RPMI8226 (cell line): ENCODE data around the gene EMP3.

Experiments
- DNase-seq: peaks from one replicate; pipeline ENCODE4 v3.0.0-alpha.2; 2015

The EMP3 gene

DNA sequence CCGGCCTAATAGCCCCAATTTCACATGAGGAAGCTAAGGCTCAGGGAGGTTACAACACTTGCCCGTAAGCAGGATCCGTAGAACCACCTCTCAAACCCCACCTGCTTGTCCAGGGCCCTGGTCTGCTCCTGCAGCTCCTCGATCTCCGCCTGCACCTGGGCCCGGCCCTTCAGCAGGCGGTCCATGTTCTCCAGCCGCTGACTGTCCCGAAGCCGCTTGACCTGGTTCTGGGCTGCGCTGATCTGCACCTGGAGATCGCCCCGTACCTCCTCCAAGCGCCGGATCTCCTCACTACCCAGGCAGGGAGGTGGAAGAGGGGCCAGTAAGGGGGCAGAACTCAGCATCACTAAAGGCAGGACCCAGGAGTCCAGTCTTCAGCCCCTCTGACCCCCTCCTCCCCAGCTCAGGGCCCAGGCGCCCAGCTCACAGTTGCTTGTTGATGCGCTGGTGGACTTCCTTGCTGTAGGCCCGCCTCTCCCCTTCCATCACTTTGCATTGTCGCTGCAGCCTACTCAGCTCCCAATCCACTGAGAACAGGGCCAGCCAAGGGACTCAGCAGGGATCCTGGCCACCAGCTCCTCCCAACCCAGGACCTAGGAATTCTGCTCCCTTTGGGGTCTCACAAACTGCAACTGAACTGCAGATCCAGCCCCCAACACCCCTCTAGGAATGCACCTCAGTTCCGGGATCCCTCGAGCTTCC, 6.9 kb upstream of the EMP3 start:
- no peak for DNase-seq

DNA sequence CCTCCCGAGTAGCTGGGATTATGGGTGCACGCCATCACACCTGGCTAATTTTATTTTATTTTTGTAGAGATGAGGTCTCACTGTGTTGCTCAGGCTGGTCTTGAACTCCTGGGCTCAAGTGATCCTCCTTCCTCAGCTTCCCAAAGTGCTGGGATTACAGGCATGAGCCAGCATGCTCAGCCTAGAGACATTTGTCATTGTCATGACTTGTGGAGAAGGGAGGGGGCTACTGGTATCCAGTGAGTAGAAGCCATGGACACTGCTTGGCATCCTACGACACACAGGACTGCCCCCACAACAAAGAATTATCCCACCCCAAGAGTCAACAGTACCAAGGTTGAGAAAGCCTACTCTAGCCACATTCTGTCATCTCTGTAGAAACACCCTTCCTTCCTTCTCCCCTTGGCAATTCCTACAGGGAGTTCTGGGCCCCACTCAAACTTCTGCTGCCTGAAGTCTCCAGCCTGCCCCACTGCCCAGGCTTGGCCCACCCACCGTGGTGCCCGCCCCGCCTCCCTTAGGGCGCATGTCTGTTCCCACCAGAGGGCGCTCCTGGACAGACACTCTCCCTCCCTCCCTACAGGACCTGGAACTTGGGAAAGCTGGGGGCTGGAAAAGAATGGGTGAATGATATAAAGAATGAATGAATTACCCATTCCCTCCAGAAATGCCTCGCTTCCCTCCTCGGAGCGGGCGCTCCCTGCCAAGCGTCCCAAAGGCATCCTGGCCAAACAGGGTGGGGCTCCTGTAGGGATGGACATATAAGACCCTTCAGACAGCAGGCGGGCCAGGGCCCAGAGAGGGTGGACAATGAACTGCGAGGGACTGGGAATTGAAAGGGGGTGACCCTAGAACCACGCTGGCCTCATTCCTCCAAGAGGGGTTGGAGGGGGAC, 5.5 kb upstream of the EMP3 start:
- DNase-seq = peak; percentile 66

DNA sequence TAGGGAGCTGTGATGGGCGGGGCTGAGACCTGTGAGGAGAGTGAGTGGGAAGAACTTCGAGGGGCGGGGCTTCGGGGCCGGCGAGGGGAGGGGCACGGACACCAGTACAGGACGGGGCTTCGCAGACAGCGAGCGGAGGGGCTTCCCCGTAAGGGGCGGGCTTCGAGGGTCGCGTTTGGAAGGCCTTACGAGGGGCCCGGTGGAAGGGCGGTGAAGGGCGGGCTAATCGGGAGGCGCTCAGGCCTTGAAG, 4.1 kb upstream of the EMP3 start:
- DNase-seq = peak; percentile 92

DNA sequence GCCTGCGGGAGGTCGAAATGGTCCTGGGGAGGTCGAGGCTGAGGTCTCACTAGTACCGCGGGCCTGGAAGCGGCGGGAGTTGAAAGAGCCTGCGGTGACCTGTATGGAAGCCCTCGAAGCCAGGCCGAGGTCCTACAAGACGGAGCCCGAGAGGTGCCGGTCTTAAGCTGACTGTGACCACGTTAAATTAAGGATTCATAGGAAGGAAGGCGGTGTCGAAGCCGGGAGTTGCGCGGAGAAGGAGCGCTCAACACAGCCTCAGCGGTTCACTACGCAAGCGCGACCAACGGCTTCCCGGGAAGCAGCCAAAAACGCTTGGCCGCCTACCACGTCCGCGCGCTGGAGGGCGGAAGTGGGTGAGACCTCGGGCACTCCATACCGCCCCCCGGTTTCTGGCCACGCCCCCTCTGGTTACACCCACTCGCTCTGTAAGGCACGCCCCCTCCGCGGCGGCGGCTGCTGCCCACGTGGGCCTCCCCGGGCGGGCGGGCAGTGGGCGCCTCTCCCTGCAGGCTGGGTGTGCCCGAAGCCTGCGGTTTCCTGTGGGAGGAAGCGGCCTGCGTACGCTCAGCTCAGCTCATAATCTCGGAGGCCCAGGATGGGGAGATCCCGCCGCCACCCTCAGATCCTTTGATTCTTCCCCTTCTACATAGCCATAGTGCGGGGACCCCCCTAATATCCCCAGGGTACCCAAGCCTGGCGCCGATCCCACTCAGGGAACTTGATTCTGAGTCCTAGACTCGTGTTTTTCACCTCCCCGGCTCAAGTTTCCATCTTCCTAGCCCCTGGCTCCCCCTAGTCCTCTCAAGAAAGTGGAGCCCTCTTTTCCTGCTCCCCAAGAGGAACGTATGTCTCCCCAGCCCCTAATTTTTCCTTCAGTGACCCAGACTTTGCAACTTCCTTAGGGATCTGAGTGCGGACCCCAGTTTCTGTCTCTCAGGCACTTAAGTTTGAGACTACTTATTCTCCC, 3.4 kb upstream of the EMP3 start:
- DNase-seq = peak; percentile 97

DNA sequence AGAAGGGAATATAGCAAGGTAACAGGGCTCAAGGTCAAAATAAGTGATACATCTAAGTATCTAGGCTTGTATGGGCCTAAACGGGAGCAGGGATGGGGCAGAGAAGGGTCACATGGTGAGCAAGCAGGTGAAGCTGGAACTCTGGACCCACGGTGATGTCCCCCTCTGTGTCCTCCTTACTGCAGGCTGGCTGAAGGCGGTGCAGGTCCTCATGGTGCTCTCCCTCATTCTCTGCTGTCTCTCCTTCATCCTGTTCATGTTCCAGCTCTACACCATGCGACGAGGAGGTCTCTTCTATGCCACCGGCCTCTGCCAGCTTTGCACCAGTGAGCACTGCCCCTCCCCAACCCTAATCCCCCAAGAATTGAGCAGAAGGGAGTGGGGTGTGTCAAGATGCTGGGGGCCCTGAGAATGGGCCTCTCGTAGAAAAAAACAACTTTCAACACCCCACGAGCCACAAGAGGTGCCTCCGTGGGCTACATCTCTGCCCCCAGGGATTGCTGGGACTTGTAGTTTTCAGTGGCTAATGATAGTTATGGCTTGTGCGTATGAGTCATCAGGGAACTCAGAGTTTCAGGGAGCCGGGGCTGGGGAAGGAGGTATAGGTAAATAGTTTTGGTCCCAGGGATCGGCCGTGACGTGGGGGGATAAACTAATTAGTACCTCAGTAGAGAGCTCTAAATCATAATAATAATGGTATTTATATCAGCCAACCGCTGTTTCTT, 4.0 kb downstream of the EMP3 start:
- DNase-seq = peak; percentile 33

DNA sequence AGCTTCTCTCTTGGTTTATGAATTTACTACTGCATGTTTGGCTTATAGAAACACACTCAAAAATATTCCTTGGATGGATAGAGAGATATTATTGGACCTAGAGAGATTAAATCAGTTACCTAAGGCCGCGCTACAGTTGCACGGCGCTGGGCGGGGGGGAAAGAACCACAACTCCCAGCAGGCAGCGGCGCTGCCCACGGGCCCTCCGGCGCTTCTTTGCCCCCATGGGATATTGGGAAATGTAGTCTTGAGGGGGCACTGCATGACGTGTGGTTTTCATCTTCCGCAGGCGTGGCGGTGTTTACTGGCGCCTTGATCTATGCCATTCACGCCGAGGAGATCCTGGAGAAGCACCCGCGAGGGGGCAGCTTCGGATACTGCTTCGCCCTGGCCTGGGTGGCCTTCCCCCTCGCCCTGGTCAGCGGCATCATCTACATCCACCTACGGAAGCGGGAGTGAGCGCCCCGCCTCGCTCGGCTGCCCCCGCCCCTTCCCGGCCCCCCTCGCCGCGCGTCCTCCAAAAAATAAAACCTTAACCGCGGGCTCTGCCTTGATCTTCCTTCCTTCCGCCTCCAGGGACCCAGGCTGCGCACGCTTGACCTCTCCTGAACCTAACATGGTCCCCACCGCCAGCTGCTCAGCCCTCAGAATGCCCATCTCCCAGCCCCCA, 4.8 kb downstream of the EMP3 start:
- DNase-seq = peak; percentile 90

DNA sequence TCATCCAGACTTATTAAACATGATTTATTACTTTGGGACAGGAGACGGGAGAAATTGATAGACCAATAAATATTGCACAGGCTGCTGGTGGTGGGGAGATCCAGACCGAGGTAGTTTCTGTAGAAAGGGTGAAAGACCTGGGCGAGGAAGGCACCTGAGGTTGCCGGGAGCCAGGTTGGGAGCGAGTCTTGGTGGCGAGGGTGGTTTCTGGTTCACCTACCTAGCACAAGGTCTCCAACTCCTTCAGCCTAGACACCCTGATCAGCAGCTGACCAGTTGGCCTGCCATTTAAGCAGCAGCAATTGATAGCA, 7.0 kb downstream of the EMP3 start:
- no peak for DNase-seq

DNA sequence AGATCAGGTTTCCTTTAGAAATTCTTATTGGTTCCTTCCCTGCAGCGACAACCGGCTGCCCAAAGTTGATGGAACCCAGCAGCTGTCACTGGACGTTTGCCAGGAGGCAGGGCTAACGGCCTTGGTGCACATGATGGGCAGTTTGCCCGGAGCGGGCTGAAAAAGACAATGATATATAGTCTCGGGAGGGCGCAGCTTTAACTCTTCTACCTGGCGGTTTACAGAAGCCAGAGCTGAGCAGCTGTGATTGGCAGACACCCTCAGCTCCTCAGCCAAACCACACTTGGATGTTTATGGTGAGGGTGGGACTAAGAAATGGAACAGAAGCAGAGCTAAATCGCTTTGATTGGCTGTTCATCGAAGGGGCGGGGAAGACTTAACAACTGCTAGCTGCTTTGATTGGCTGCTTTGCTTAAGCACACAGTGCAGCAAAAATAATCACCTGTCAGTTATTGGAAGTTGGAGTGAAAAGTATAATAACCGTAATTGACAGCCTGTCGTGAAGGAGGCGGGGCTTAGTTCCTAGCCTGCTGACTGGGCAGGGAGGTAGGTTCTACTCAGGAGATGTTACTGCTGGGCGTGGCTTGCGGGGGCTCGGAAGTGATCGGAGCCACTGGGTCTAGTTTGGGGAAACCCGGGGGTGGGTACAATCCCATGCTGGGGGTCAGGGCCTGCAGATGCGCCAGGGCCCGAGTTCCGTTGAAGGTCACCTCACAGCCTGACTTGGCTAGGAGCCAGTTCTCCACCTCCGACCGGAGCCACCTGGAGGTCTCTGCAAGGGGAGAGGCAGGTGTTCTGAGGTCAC, 7.5 kb downstream of the EMP3 start:
- DNase-seq = peak; percentile 97

DNA sequence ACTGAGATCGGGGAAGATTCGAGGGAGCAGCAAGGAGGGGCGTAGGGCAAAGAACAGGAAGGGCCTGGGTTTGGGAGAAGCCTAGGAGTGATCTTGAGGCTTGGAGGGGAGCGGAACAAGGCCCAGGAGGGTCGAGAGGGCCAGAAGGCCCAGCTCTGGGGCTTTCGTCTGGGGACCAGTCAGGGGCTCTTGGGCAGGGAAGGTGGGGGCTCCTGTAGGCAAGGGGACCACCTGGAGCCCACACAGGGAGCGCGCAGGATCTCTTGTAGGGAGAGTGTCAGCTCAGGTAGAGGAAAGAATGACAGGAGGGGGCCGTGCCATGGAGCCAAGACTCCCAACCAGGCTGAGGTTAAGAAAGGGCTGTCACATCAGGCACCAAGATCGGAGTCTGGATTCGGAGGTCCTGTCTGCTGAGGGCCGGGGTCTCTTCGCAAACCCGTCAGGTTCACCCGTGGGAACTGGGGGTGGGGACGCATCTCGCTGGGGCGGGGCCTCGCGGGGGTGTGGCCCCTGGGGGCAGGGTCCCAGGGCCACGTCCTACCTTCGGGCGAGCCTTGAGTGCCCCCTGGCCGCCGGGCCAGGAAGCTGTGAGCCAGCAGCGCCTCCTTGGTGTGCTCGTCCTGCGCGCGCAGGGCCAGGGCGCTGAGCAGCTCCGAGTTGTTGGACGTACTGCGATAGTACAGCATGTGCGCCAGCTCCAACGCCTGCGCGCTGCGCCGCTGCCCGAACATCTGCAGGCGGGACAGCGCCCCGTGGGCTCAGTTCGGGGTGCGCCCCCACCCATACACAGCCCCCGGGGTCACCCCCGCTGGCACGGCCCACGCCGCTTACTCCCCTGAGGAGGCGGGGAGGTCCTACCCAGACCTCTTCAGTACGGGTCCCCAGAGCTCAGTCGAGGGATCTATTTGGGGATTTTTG, 8.4 kb downstream of the EMP3 start:
- peak; percentile 94 for DNase-seq

DNA sequence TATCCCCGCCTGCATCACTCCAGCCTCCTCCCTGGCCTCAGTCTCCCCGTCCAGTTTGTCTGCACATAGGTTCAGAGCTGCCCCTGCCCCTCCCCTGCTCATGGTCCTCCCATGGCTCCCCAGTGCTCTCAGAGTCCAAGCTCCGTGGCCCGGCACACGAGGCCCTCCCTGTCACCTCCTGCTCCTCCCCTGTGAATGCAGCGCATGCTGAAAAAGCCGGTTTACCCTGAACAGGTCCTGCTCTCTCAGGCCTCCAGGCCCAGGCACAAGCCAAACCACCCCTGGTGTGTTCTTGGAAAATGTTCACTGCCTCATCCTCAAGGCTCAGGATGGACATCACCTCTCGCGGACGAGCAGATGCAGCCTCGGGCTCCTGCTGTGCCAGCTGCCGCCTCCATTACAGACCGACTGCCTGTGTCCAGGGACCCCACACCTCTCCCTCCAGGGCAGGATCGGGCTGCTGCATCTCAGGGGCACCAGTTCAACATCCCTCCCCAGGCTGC, 13.0 kb downstream of the EMP3 start:
- DNase-seq = no peak

DNA sequence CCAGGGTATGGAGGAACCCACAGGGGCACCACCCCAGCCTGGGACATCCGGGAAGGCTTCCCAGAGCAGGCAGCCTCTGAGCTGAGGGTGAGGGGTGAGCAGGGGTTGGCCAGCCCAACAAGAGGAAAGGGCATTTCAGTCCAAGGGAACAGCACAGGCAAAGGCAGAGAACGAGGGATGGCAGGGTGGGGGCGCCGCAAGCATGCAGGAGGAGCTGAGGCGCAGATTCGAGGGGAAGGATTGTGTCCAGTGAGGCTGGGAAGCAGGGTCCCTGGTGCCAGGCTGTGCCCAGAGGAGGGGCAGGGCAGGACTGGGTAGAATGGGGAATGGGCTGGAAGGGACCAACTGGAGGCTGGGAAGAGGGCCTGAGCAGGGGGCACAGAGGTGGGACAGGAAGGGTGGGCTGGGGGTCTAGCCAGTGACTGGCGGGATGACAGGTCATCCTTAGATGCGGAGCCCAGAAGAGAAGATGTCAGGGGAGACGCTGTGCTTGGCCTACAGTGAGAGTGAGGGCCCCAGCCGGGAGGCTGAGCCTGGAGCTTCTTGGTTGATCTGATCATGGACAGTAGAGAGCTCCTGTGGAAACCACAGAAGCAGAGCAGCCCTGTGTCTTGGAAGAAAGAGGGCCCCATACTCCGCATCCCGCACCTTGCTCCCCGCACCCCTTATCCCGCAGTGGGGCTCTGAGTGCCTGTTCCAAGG, 13.6 kb downstream of the EMP3 start:
- no peak for DNase-seq

DNA sequence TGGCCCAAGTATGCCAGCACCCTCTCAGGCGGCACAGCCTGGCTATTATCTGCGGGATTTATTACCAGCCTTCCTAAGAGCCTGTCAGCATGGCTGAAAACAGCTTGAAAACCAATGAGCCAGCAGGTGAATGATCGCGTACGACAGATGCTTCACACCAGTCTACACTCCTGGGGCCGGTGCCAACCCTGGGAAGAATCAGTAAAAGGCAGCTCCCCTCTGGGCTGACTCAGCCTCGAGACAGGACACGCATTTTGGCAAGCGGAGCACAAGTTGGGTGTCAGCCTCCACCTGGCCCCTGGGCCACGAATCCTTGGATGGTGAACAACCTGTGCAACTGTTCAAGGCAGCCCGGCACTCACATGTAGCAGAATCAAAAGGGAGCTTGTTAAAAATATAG, 15.6 kb downstream of the EMP3 start:
- DNase-seq = peak; percentile 14

DNA sequence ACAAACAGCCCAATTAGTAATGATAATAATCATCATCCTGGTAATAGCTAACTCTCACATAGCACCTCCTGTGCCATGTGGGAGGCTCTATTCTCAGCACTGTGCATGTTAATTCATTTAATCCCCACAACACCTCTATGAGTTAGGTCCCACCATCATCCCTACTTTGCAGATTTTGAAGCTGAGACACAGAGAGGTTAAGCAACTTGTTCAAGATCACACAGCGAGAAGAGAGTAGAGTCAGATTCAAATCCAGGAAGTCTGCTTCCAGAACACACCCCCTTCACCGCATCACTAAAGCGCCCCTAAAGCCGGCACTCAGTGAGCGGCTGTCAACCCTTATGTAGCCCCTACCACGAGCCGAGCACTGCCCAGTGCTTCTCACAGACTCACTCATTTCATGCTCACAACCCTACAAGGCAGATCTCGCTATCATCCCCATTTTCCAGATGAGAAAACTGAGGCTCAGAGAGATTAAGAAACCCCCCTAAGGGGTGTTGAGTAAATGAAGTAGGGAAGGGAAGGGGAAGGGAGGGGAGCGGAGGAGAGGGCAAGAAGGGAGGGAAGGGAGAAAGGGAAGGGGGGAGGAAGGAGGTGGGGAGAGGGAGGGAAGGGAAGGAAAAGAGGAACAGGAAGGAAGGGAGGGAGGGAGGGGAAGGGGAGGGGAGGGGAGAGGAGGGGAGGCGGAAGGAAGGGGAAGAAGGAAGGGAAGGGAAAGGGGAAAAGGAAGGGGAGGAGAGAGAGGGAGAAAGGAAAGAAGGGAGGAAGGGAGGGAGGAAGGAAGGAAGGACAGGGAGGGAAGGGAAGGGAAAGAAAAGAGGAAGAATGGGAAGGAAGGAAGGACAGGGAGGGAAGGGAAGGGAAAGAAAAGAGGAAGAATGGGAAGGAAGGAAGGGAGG, 16.4 kb downstream of the EMP3 start:
- no peak for DNase-seq

DNA sequence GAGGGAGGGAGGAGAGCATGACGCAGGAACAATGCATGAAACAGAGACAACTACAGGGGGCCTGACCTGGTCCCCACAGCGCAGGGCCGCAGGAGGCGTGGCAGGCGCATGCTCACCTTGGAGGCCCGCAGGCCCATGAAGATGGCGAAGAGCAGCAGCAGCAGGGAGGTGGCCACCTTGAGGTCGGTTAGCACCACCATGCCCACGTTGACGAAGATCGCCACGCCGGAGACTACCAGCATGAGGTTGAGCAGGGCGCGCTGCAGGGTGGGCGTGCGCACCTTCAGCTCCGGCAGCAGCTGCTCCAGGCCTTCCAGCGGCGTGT, 17.0 kb downstream of the EMP3 start:
- no peak for DNase-seq

DNA sequence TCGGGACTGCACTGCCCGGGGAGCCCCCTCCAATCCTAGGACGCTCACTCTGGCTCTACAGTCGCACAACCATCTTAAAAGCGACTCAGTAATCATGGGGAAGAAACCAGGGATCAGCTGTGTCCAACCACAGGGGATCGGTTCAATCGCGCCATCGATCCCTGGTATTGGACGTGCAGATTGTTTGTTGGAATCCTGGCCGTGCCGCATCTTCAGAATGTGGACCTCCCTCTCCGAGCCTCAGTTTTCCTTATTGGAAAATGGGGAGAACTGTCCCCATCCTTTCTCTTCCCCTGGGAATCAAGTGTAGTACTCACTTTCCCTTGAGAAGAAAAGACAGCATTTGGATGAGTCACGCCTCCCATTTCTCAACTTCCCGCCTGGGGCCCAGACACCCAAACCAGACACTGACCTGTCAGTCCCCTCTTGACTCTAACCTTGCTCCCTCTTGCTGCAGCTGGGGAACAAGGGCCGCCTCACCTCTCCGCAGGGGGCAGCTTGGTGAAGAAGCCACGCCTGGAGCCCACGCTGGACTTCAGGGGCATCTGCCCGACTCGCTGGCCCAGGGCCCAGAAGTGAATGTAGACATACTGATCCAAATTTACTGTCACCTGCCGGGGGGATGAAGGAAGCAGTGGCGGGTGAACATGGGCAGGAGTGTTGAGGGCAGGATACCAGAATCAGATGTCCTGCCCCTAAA, 17.6 kb downstream of the EMP3 start:
- DNase-seq = no peak

DNA sequence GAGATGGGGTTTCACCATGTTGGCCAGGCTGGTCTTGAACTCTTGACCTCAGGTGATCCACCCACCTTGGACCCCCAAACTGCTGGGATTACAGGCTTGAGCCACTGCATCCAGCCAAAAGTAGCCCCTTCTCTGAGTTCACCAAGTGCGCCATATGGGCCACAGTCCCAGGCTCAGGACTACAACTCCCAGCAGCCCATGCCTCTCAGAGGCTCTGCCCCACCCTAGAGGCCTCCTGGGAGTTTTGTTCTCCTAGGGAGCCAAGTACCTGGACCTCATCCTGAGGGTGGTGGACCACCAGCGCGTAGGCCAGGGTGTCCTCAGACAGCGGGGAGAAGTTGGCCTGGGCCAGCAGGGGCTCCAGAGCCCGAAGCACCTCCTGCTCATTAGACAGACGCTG, 19.5 kb downstream of the EMP3 start:
- DNase-seq = no peak

DNA sequence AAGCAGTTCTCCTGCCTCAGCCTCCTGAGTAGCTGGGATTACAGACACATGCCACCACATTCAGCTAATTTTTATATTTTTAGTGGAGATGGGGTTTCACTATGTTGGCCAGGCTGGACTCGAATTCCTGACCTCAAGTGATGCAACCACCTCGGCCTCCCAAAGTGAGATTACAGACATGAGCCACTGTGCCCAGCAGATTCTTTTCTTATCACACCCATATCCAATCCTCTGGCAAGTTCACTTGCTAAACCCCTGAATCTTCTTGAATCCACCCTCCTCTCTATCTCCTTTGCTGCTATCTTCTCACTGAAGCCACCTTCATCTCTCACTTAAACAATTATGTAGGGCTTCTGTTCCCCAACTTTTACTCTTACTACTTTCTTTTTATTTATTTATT, 20.8 kb downstream of the EMP3 start:
- DNase-seq = no peak

DNA sequence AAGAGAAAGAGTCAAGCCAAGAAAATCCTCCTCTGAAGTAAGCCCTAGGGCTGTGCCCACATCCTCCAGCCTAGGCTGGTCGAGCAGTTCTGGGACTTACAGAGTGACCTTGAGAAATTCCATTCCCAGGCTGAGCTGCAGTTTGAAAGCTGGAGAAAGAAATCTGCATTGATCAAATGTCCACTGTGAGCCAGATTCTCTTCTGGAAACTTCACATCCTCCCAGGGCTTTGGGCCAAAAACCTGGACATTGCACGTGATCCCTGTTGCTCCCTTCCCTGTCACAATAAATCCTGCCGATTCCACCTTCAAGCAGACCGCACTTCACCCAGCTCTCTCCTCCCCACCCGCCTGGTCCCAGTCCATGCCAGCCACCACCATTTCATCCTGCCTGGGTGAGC, 22.7 kb downstream of the EMP3 start:
- no peak for DNase-seq
